ENCODE measurements around the gene CARD11. TPM values are rescaled to one million over a fixed set of nuclear protein-coding genes. Genes with fewer than 3 reads are reported as not detected.

Gene CARD11
- total RNA-seq, 1 experiment from 2014 or later = 79.2 TPM

DNA sequence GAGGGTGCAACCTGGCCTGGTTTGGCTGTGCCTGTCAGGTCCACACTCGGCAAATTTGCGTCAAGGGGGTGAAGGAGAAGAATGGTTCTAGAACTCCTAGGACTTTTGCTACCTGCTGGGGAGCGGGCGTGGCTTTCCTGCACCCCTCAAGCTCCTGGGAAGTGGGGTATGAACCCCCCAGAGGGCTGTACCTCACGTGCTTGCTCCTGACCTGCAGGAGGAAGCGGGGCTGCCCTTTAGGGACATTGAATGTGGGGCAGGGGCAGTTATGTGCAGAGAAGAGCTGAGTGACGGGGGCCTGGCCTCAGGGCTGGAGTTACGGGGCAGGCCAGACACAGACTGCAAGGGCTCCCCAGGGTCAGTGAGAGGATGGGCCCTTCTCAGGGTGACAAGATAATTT lies 138.2 kb downstream of the CARD11 start:
- H3K36me3 Mint-ChIP-seq (ENCODE audit: insufficient read depth, unreplicated experiment) = peaks cover 25% of the 10 kb centered on the region
- BruUV-seq (replicated peaks) = no TSS peak
- no peaks in the 10 kb centered on the region for H3K4me1 Mint-ChIP-seq (ENCODE audit: low read depth, unreplicated experiment)
- no peak for DNase-seq
- TF ChIP-seq, protein P1, sequence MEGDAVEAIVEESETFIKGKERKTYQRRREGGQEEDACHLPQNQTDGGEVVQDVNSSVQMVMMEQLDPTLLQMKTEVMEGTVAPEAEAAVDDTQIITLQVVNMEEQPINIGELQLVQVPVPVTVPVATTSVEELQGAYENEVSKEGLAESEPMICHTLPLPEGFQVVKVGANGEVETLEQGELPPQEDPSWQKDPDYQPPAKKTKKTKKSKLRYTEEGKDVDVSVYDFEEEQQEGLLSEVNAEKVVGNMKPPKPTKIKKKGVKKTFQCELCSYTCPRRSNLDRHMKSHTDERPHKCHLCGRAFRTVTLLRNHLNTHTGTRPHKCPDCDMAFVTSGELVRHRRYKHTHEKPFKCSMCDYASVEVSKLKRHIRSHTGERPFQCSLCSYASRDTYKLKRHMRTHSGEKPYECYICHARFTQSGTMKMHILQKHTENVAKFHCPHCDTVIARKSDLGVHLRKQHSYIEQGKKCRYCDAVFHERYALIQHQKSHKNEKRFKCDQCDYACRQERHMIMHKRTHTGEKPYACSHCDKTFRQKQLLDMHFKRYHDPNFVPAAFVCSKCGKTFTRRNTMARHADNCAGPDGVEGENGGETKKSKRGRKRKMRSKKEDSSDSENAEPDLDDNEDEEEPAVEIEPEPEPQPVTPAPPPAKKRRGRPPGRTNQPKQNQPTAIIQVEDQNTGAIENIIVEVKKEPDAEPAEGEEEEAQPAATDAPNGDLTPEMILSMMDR (IDR thresholded peaks at IDR 0.05; ENCODE audit: unreplicated experiment) = no peak
- CTCF ChIA-PET = interaction anchor here (0.6 kb wide), 2 partner anchors 182 to 238 kb away, joined by 3 to 6 read pairs; no protein-coding TSS in a partner anchor
- H3K9me3 Mint-ChIP-seq (ENCODE audit: low read depth, unreplicated experiment) = no peaks in the 10 kb centered on the region
- H3K27ac Mint-ChIP-seq (ENCODE audit: unreplicated experiment) = no peak overlapping the region
- no peaks in the 10 kb centered on the region for H3K27me3 Mint-ChIP-seq (ENCODE audit: unreplicated experiment)
- no peak overlapping the region for H3K4me3 Mint-ChIP-seq (ENCODE audit: low read depth, unreplicated experiment)
- intact Hi-C loops (cut with micrococcal nuclease; ENCODE audit: unreplicated experiment) = no loop called here

DNA sequence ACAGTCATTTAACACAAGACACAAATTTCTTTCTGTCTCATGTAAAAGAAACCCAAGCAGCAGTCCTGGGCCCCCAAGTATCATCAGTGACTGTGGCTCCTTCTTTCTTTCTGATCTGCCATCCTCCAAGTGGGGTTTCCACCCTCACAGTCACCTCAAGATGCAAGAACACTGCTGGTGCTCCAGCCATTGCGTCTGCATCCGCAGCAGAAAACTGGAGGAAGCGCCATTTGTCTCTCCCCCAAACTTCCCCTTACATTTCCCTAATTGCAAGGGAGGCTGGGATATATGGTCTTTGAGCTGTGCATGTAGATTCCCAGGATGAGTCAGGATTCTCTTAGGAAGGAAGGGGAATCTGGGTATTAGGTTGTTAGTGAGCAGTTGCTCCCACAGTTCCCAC lies 138.6 kb downstream of the CARD11 start:
- no peak overlapping the region for H3K27ac Mint-ChIP-seq (ENCODE audit: unreplicated experiment)
- CTCF ChIA-PET = no interaction called here

DNA sequence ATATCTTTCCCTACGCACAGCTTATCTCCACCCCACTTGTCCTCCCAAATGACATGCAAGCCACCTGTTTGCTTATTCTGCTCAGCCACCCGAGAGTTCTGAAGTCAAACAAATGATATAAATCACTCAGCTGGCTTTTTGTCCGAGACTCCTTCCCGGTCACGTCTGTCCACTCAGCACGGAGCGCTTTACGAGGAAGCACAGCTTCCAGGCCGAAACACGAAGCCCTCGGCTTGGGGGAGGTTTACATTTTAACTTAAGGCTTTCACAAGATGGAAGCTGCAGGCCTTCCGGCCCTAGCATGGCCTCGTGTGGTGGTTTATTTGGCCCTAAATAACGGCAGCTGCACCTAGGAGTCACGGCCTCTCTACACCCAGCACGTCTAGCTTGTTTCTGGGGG lies 139.5 kb downstream of the CARD11 start:
- no TSS peak for BruUV-seq (replicated peaks)
- Mint-ChIP-seq H3K4me1 (ENCODE audit: low read depth, unreplicated experiment) (no peaks in the 10 kb centered on the region), H3K9me3 (ENCODE audit: low read depth, unreplicated experiment) (no peaks in the 10 kb centered on the region), H3K27me3 (ENCODE audit: unreplicated experiment) (no peaks in the 10 kb centered on the region), H3K27ac (ENCODE audit: unreplicated experiment) (no peak overlapping the region), H3K4me3 (ENCODE audit: low read depth, unreplicated experiment) (no peak overlapping the region), H3K36me3 (ENCODE audit: insufficient read depth, unreplicated experiment) (peaks cover 13% of the 10 kb centered on the region)
- TF ChIP-seq, protein P1 (IDR thresholded peaks at IDR 0.05; ENCODE audit: unreplicated experiment) = no peak
- DNase-seq = no peak
- intact Hi-C loops (cut with micrococcal nuclease; ENCODE audit: unreplicated experiment) = no loop called here
- CTCF ChIA-PET = interaction anchor here (0.6 to 0.9 kb wide), 2 partner anchors 10 to 85 kb away, joined by 3 read pairs; no protein-coding TSS in a partner anchor

More for the DNA sequence above, 138.6 kb downstream of the CARD11 start:
- no peaks in the 10 kb centered on the region for H3K4me1 Mint-ChIP-seq (ENCODE audit: low read depth, unreplicated experiment)
- TF ChIP-seq, protein P1 (IDR thresholded peaks at IDR 0.05; ENCODE audit: unreplicated experiment) = no peak
- H3K9me3 Mint-ChIP-seq (ENCODE audit: low read depth, unreplicated experiment) = no peaks in the 10 kb centered on the region
- no peaks in the 10 kb centered on the region for H3K27me3 Mint-ChIP-seq (ENCODE audit: unreplicated experiment)
- intact Hi-C loops (cut with micrococcal nuclease; ENCODE audit: unreplicated experiment) = no loop called here
- H3K4me3 Mint-ChIP-seq (ENCODE audit: low read depth, unreplicated experiment) = no peak overlapping the region
- H3K36me3 Mint-ChIP-seq (ENCODE audit: insufficient read depth, unreplicated experiment) = peaks cover 20% of the 10 kb centered on the region
- no peak for DNase-seq
- BruUV-seq (replicated peaks) = no TSS peak

DNA sequence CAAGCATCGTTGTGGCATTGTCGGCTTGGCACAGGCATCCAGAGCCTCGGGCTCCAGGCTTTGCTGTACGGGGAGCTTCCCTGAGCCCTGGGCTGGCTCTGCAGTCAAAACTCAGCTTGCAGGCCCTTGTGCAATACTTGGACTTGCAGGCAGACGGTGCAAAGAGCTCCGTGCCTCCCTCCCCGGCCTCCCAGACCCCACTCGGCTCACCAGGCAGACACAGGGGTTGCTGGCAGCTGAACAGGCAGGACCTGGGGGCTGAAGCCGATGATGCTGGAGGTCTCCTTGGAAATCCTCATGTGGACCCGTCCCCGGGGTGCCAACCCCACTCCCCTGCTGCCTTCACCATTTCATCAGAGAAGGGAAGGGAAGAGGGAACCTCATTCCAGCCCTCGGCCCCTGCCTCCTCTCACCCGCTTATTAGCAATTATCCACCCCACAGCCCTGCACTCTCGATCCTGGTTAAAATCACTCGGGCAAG lies 139.9 kb downstream of the CARD11 start:
- Mint-ChIP-seq H3K27me3 (ENCODE audit: unreplicated experiment) (no peaks in the 10 kb centered on the region), H3K4me1 (ENCODE audit: low read depth, unreplicated experiment) (no peaks in the 10 kb centered on the region), H3K36me3 (ENCODE audit: insufficient read depth, unreplicated experiment) (peaks cover 13% of the 10 kb centered on the region), H3K4me3 (ENCODE audit: low read depth, unreplicated experiment) (no peak overlapping the region), H3K9me3 (ENCODE audit: low read depth, unreplicated experiment) (no peaks in the 10 kb centered on the region), H3K27ac (ENCODE audit: unreplicated experiment) (no peak overlapping the region)
- intact Hi-C loops (cut with micrococcal nuclease; ENCODE audit: unreplicated experiment) = no loop called here
- TF ChIP-seq, protein P1 (IDR thresholded peaks at IDR 0.05; ENCODE audit: unreplicated experiment) = no peak
- BruUV-seq (replicated peaks) = no TSS peak
- CTCF ChIA-PET = interaction anchor here (0.6 to 0.9 kb wide), 2 partner anchors 9 to 86 kb away, joined by 3 read pairs; no protein-coding TSS in a partner anchor
- no peak for DNase-seq
